GM04504 (cell line): ENCODE measurements around the gene CSRP2.
A peak's percentile ranks its signal among the peaks of the same experiment; 100 is the strongest.

Source experiments
- DNase-seq: peaks from one replicate; pipeline ENCODE4 v3.0.0-alpha.2; 2012; ENCODE audit warnings: low read depth

The CSRP2 gene

DNA sequence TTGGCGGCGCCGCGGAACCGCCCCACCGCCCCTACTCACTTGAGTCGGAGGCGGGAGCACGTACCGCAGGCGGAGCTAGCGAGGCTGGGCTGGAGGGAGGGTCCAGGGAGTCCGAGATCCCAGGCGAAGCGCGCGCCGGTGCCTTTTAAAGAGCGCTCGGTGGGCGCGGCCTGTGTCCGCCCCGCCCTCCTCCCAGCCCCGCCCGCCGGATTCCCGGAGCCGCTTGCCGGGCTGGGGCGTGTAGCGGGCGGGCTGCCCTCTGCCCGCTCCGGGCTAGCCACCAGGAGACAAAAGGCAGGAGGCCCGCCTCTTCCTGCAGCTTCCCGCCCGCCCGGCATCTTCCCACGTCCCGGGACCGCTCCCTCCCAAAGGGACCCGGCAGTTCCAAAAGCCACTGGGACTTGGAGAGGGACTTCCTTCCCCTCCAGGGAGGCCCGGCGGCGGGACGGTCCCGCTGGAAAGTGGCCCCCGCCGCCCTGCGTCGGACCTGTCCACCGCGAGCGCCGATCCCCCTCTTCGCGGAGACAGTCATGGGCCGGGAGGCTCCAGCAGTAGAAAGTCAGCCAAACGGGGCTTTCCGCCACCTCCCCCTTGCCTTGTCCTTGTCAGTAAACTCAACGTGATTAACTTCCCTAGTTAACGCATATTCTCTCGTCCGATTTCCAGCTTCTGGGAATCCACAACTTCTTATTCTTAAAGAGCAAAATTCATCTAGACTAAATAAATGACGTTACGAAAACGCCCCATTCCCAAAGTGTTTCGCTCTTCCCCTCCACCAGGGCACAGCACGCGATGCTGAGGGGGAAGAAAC lies at the start of gene CSRP2:
TSS of gene CSRP2 (minus strand) at position 121 of the 811 bp plus-strand sequence. CDS start 12,759 bp downstream, outside the sequence.
- DNase-seq = peak; percentile 79

GRCh38 chr12:76927170-76927784 lies 48.5 kb upstream of the CSRP2 start:
- DNase-seq = no peak

- DNase-seq = no peak
Observed at GRCh38 chr12:76925135-76925534, 46.3 kb upstream of the CSRP2 start.

DNA sequence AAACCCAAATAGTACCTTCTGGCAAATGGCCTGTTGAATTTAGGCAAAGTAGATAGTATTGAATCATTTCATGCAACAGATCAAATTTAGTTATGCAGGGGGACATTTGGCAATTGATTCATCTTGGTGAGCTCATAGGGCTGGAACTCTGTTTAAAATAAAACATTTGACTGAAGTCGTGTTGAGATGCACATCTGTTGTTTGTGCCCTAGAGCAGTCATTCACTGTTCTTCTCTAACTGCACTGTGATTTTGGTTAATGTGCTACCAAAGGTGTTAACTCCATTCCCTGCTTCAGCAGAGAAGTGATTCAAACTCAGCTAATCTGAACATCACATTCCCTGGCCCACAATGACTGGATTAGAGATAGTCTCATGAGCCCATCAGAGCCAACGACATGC lies 44.0 kb upstream of the CSRP2 start:
- DNase-seq = no peak

- no peak for DNase-seq
Observed at GRCh38 chr12:76921891-76922664, 43.3 kb upstream of the CSRP2 start.

- DNase-seq = no peak
Observed at GRCh38 chr12:76921100-76921471, 42.3 kb upstream of the CSRP2 start.

GRCh38 chr12:76920172-76921099 lies 41.6 kb upstream of the CSRP2 start:
- no peak for DNase-seq

DNA sequence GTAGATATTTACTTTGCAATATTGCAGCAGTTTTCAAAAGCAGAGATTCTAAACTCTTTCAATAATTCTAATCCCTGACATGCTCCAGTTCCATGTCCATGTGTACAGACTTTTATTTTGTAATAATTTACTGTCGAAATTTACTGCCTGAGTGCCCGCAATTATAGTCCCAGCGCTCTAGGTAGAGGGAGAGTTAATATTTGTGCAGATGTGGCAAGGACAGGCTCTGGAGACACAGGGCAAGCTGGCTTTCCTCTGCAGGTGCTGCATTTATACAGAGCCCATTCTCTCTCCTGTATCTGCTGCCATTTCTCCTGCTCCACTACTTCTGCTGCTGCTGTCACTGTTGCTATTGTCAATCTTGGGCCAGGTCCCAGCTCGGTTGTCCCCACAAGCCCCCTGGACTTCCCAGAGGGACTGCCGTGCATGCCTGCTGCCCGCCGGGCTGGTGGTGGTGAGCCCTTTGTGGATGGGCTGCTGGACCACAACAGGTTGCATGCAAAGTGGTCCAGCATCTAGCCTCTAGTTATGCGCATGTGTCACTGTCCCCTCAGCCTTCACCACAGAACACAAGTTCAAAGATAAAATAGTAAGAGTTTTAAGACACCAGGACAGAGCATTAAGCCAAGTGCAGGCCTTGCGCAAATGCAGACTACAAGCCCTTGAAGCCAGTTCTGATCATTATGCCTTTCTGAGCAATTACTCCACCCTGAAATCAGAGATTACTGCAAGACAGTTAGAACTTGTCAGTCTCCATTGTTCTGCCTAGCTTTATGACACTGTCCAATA lies 40.8 kb upstream of the CSRP2 start:
- no peak for DNase-seq

DNA sequence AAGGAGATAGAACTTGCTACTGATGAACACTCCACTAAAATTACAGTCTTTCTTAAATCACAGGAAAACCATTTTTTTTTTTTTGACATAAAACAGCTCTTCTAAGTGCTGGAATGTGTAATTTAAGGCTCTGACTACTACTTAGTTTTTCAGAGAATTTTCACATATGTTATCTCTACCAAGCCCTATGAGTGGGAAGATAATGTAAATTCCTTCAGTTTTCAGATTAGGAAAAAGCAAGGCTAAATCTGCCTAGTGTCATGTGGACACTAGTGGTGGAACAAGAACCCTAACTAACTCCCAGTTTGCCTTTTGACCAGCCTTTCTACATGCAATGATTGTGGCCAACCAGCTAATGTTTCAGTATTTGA lies 37.3 kb upstream of the CSRP2 start:
- DNase-seq = no peak

- DNase-seq = peak; percentile 44
Observed at GRCh38 chr12:76915361-76916169, 36.7 kb upstream of the CSRP2 start.

DNA sequence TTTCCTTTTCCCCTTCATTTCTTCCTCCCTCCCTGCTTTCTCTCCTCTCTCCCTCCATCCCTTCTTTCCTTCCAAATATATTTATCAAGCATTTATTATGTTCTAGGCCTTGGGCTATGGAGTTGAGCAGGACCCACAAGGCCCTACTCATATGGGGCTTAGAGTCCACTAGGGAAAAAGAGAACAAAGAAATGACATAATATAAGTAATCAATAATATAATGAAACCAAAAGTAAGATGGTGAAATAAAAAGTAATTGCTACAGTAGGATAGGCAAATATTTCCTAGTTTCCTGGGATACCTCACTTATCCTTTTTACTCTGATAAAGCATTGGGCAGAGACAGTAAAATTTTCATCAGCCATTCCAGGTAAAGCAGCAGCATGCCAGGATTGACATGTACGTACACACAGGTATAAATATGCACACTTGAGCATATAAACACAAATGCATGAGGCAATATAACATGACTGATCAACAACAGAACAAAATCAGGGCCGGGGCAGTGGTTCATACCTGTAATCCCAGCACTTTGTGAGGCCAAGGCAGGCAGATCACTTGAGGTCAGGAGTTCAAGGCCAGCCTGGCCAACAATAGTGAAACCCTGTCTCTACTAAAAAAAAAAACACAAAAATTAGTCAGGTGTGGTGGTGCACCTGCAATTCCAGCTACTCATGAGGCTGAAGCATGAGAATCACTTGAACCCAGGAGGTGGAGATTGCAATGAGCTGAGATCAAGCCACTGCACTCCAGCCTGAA lies 35.5 kb upstream of the CSRP2 start:
- DNase-seq = no peak

DNA sequence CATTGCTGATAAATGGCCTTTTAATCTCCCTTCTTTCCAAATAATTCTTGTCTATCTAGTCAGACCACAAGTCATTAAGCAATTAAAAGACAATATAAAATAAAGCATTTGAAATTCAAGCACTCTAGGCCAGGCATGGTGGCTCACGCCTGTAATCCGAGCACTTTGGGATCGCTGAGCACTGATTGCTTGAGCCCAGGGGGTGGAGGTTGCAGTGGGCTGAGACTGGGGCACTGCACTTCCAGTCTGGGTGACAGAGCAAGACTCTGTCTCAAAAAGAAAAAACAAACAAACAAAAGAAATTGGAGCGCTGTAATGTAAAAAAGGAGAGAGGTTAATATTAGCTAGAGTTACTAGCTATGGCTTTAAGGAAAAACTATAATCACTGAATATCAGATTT lies 30.5 kb upstream of the CSRP2 start:
- DNase-seq = no peak

- DNase-seq = no peak
Observed at GRCh38 chr12:76908303-76909017, 29.6 kb upstream of the CSRP2 start.

GRCh38 chr12:76901628-76902380 lies 23.0 kb upstream of the CSRP2 start:
- no peak for DNase-seq

DNA sequence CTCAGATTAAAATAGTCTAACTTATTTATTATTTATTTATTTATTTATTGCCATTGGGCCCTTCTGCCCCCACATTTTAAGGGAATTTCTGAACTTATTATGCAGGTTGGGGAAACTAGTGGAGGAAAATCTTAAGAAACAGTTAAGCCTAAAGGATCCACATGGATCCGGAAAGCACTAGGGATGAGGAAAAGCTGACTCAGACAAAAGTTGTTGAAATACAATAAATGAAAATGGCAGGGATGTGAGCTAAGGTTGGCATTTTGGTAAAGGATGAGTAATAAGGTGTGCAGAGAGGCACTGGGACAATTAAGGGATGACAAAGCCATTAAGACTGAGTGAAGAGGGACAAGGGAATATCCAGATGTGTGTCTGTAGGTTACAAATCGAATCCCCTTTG lies 20.7 kb upstream of the CSRP2 start:
- DNase-seq = no peak

- no peak for DNase-seq
Observed at GRCh38 chr12:76898442-76898841, 19.6 kb upstream of the CSRP2 start.

DNA sequence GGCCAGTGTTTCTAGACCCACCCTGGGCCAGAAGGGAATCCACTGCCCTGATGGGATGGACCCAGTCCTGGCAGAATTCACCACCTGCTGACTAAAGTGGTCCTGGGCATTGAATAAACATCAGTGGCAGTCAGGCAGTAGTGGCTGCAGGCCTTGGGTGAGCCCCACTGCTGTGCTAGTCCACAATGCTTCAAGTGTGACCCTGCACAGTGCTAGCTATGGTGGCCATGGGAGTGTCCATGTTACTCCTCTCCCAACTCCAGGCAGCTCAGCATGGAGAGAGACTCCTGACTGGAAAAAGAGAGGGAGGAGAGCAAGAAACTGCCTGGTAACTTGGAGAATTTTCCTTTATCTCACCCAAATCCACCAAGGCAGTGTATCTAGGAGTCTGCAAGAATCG lies 17.5 kb upstream of the CSRP2 start:
- no peak for DNase-seq

- no peak for DNase-seq
Observed at GRCh38 chr12:76895796-76896195, 17.0 kb upstream of the CSRP2 start.
